GM12875 (cell line): ENCODE data around the gene MATK.

ENCODE experiments used
- H3K4me3 ChIP-seq: one replicate; pipeline ENCODE4 v1.5.1; 2011; ENCODE audit warnings: low read depth, low read length, control low read depth
- CTCF ChIP-seq: IDR thresholded peaks from 2 replicates; pipeline ENCODE4 v1.5.1; 2011; ENCODE audit warnings: low read depth, mild to moderate bottlenecking, control low read depth, inconsistent platforms, low read length, moderate library complexity, borderline replicate concordance; ENCODE audit not compliant: insufficient read depth

The MATK gene

GRCh38 chr19:3801412-3802096, 15.4 kb upstream of the MATK start:
- TF ChIP-seq CTCF: no peak
- H3K4me3 ChIP-seq: no peak overlapping the region

GRCh38 chr19:3800996-3801395, 14.8 kb upstream of the MATK start:
- H3K4me3 ChIP-seq: no peak overlapping the region
- TF ChIP-seq CTCF: no peak

GRCh38 chr19:3798137-3798536, 12.0 kb upstream of the MATK start:
- no peak overlapping the region for H3K4me3 ChIP-seq
- TF ChIP-seq CTCF: no peak

- TF ChIP-seq CTCF: no peak
- no peak overlapping the region for H3K4me3 ChIP-seq
Measured at GRCh38 chr19:3796358-3796757, 10.2 kb upstream of the MATK start.

GRCh38 chr19:3793799-3794198, 7.6 kb upstream of the MATK start:
- no peak overlapping the region for H3K4me3 ChIP-seq
- TF ChIP-seq CTCF: no peak

- TF ChIP-seq CTCF: no peak
- no peak overlapping the region for H3K4me3 ChIP-seq
Measured at GRCh38 chr19:3792114-3792513, 5.9 kb upstream of the MATK start.

GRCh38 chr19:3790941-3791340, 4.8 kb upstream of the MATK start:
- H3K4me3 ChIP-seq: no peak overlapping the region
- TF ChIP-seq CTCF: no peak
